ENCODE results near the gene SEMA3D.

Gene SEMA3D

DNA sequence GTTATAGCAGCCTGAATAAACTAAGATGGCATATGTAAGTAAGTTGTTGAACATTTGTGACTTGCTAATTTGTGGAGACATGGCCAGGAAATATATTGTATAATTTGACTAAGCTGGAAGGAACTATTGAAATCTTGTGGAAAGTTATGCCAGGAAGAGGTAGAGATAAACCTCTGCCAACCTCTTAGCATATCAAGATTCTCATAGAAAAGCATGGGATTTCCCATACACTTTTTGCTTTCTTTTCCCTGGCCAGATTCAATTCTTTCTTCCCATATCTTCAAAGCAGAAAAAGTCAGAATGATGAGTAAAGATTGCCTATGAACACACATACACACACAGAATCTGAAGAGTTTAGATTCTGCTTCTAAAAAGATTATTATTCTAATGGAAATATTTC lies 216.2 kb downstream of the SEMA3D start:
- H3K9me3 ChIP-seq (ENCODE audit: control insufficient read depth, insufficient read depth, low read length) = no peaks in the 10 kb centered on the region
- H3K27me3 ChIP-seq (ENCODE audit: control insufficient read depth, insufficient read depth, low read length) = no peaks in the 10 kb centered on the region
- no peaks in the 10 kb centered on the region for H3K36me3 ChIP-seq (ENCODE audit: control insufficient read depth, insufficient read depth, low read length)
- H3K4me1 ChIP-seq (ENCODE audit: control insufficient read depth, insufficient read depth, low read length) = no peaks in the 10 kb centered on the region
- no peak overlapping the region for H3K4me3 ChIP-seq (ENCODE audit: low read depth, low read length)
- no peak overlapping the region for H3K9ac ChIP-seq (ENCODE audit: low read depth, low read length)

DNA sequence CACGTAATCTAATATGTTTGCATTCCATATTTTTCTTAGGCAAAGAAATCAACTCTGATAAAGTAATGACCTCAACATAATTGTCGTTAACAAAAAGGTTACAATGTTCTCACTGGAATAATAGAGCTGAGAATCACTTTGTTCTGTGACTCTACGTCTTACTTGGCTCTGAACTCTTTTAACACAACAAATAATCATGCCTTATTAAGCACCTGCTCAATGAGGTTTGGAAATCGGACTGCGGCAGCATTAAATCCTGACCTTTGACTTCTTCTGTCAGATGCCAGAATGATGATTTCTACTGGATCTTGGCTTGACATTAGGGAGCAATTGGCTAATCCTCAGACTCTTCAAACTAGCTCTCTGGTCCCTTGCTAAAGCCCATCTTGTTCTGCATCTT lies 233.6 kb downstream of the SEMA3D start:
- H3K4me3 ChIP-seq (ENCODE audit: low read depth, low read length) = no peak overlapping the region
- no peaks in the 10 kb centered on the region for H3K27me3 ChIP-seq (ENCODE audit: control insufficient read depth, insufficient read depth, low read length)
- H3K9me3 ChIP-seq (ENCODE audit: control insufficient read depth, insufficient read depth, low read length) = no peaks in the 10 kb centered on the region
- H3K9ac ChIP-seq (ENCODE audit: low read depth, low read length) = no peak overlapping the region
- no peaks in the 10 kb centered on the region for H3K4me1 ChIP-seq (ENCODE audit: control insufficient read depth, insufficient read depth, low read length)
- H3K36me3 ChIP-seq (ENCODE audit: control insufficient read depth, insufficient read depth, low read length) = no peaks in the 10 kb centered on the region

DNA sequence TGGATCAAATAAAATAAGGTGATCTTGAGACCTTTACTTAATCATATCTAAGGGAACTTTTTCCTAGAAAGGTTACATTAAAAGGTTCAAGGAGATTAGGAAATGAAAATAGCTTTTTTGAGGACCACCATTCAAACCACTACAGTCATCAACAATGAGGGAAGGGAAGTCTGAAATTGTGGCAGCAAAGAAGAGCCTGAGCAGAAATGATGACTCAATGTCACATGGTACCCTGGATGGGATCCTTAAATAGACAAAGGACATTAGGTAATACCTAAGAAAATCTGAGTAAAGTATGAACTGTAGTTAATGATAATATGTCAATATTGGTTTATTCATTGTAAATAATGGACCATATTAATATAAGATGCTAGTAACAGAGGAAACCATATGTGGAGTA lies 236.0 kb downstream of the SEMA3D start:
- Histone ChIP-seq H3K4me3 (ENCODE audit: low read depth, low read length) (no peak overlapping the region), H3K36me3 (ENCODE audit: control insufficient read depth, insufficient read depth, low read length) (no peaks in the 10 kb centered on the region), H3K27me3 (ENCODE audit: control insufficient read depth, insufficient read depth, low read length) (no peaks in the 10 kb centered on the region), H3K9me3 (ENCODE audit: control insufficient read depth, insufficient read depth, low read length) (no peaks in the 10 kb centered on the region), H3K9ac (ENCODE audit: low read depth, low read length) (no peak overlapping the region), H3K4me1 (ENCODE audit: control insufficient read depth, insufficient read depth, low read length) (no peaks in the 10 kb centered on the region)

DNA sequence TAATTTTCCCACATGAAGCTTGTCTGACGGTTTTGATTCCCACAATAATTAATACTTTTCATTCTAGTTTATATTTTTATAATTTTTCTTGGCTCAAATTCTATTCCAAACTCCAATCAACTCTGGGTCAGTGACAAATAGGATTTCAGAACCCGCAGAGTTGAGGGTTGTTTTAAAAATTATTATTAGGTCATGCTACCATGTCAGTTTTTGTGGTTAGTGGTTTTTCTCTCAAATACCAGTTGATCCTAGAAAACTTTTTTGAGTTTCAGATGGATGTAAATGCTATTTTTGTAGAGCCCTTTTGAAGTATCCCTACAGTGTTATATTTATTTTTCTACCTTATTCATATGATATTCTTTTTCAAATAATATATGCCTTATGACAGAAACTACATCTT lies 237.4 kb downstream of the SEMA3D start:
- no peak overlapping the region for H3K4me3 ChIP-seq (ENCODE audit: low read depth, low read length)
- no peaks in the 10 kb centered on the region for H3K27me3 ChIP-seq (ENCODE audit: control insufficient read depth, insufficient read depth, low read length)
- H3K4me1 ChIP-seq (ENCODE audit: control insufficient read depth, insufficient read depth, low read length) = no peaks in the 10 kb centered on the region
- H3K9ac ChIP-seq (ENCODE audit: low read depth, low read length) = no peak overlapping the region
- no peaks in the 10 kb centered on the region for H3K36me3 ChIP-seq (ENCODE audit: control insufficient read depth, insufficient read depth, low read length)
- H3K9me3 ChIP-seq (ENCODE audit: control insufficient read depth, insufficient read depth, low read length) = no peaks in the 10 kb centered on the region

DNA sequence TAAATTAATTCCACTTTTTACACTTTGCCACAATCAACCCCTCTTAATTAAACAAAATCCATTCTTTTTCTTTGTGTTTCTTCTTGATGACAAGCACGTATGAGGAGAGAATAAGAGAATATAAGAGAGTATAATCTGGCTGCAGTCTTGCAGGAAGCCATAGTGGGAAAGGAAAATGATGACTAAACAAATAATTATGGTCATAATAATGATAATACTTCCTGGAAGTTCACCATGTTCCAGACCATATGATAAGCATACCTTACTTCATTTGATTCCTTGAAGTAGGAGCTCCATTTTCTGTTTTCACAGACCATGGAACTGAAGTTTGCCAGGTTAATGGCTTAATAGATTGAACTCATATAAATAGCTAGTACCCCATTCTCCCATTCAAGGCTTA lies 237.8 kb downstream of the SEMA3D start:
- no peaks in the 10 kb centered on the region for H3K36me3 ChIP-seq (ENCODE audit: control insufficient read depth, insufficient read depth, low read length)

DNA sequence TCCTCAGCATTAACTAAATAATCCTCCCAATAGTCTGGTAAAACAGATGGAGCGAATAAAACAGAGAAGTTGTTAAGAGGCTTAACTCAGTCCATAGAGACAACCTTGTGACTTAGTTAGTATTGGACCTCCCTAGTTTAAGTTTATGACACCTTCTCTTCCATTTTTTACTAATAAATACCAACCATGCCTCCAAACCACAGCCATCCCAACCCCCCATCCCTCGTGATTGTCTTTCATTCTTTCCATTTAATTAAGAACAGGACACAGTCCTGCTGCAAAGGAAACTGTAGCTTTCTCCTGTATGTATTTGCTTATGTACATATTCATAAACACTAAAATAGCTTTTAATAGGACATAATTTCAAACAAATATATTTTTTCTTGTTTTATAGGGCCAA lies 238.2 kb downstream of the SEMA3D start:
- Histone ChIP-seq H3K4me1 (ENCODE audit: control insufficient read depth, insufficient read depth, low read length) (no peaks in the 10 kb centered on the region), H3K9ac (ENCODE audit: low read depth, low read length) (no peak overlapping the region), H3K4me3 (ENCODE audit: low read depth, low read length) (no peak overlapping the region), H3K27me3 (ENCODE audit: control insufficient read depth, insufficient read depth, low read length) (no peaks in the 10 kb centered on the region), H3K9me3 (ENCODE audit: control insufficient read depth, insufficient read depth, low read length) (no peaks in the 10 kb centered on the region), H3K36me3 (ENCODE audit: control insufficient read depth, insufficient read depth, low read length) (no peaks in the 10 kb centered on the region)

More for the DNA sequence above, 237.8 kb downstream of the SEMA3D start:
- Histone ChIP-seq H3K4me3 (ENCODE audit: low read depth, low read length) (no peak overlapping the region), H3K4me1 (ENCODE audit: control insufficient read depth, insufficient read depth, low read length) (no peaks in the 10 kb centered on the region), H3K27me3 (ENCODE audit: control insufficient read depth, insufficient read depth, low read length) (no peaks in the 10 kb centered on the region), H3K9ac (ENCODE audit: low read depth, low read length) (no peak overlapping the region), H3K9me3 (ENCODE audit: control insufficient read depth, insufficient read depth, low read length) (no peaks in the 10 kb centered on the region)

DNA sequence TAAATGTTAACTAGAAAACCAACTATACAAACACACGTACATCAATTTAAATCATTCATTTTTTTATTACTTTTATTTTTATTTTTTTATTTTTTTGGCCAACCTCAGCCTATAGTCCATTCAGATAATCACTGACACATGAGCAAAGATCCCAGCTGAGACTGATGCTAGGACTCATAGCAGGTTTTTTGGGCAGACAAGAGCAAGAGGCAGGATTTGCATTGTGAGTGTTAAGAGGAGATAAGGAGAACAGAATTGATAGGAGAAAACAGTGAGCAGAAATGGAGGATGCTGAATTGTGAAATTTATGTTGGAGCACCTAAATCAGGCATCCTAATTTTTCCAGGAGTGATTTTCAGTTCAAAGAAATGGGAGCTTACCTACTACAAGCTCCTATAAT lies 240.3 kb downstream of the SEMA3D start:
- Histone ChIP-seq H3K9ac (ENCODE audit: low read depth, low read length) (no peak overlapping the region), H3K36me3 (ENCODE audit: control insufficient read depth, insufficient read depth, low read length) (no peaks in the 10 kb centered on the region), H3K4me1 (ENCODE audit: control insufficient read depth, insufficient read depth, low read length) (no peaks in the 10 kb centered on the region), H3K27me3 (ENCODE audit: control insufficient read depth, insufficient read depth, low read length) (no peaks in the 10 kb centered on the region), H3K9me3 (ENCODE audit: control insufficient read depth, insufficient read depth, low read length) (no peaks in the 10 kb centered on the region), H3K4me3 (ENCODE audit: low read depth, low read length) (no peak overlapping the region)

All from iPS-15b (cell line).